Neural crest cell (in vitro differentiated cells): ENCODE data around the gene DLEC1. TPM values are rescaled to one million over a fixed set of nuclear protein-coding genes. Genes with fewer than 3 reads are reported as not detected.

Source experiments
- DNase-seq: peaks from one replicate; pipeline ENCODE4 v3.0.0; 2021; ENCODE audit warnings: low read depth, mixed read lengths, low spot score
- H3K27ac Mint-ChIP-seq: one replicate; pipeline ENCODE4 v1.8.0; 2021; ENCODE audit warnings: mild to moderate bottlenecking, mixed read lengths; ENCODE audit not compliant: unreplicated experiment
- H3K27me3 Mint-ChIP-seq: 2 replicates; pipeline ENCODE4 v1.8.0; 2021; ENCODE audit warnings: low read depth, mild to moderate bottlenecking, mixed read lengths
- H3K36me3 Mint-ChIP-seq: 2 replicates; pipeline ENCODE4 v1.8.0; 2021; ENCODE audit warnings: low read depth, mild to moderate bottlenecking, mixed read lengths
- H3K4me1 Mint-ChIP-seq: 2 replicates; pipeline ENCODE4 v1.8.0; 2021; ENCODE audit warnings: mixed read lengths
- H3K4me3 Mint-ChIP-seq: one replicate; pipeline ENCODE4 v1.8.0; 2021; ENCODE audit warnings: mild to moderate bottlenecking, mixed read lengths
- H3K9me3 Mint-ChIP-seq: 2 replicates; pipeline ENCODE4 v1.8.0; 2021; ENCODE audit warnings: mixed read lengths
- total RNA-seq: library from RNA; stranded (reverse); gene quantifications from 2 replicates; pipeline ENCODE4 v1.2.1, GENCODE V29; 2021
- TF ChIP-seq, protein P1 (sequence below): fragments of 200-600 bp; sonication (generic); conservative IDR thresholded peaks from 2 replicates; pipeline ENCODE4 v1.5.0; 2021; ENCODE audit warnings: antibody characterized with exemption, mild to moderate bottlenecking

The DLEC1 gene
- total RNA-seq, 1 donor from 2014 or later, result 1.3 TPM

DNA sequence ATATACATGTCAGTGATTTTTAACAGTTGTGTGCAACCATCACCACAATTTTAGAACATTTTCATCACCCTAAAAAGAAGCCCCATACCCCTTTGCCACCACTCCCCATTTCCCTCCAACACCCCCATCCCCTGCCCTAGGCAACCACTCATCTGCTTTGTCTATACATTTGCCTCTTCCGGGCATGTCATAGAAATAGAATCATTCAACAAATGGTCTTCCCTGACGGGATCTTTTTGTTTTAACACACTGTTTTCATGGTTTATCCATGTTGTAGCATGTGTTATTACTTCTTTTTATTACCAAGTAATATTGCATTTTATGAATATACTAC is 44.4 kb upstream of the DLEC1 start:
- Mint-ChIP-seq H3K9me3 (no peaks in the 10 kb centered on the region), H3K27me3 (peaks cover 4% of the 10 kb centered on the region), H3K27ac (no peak overlapping the region)

DNA sequence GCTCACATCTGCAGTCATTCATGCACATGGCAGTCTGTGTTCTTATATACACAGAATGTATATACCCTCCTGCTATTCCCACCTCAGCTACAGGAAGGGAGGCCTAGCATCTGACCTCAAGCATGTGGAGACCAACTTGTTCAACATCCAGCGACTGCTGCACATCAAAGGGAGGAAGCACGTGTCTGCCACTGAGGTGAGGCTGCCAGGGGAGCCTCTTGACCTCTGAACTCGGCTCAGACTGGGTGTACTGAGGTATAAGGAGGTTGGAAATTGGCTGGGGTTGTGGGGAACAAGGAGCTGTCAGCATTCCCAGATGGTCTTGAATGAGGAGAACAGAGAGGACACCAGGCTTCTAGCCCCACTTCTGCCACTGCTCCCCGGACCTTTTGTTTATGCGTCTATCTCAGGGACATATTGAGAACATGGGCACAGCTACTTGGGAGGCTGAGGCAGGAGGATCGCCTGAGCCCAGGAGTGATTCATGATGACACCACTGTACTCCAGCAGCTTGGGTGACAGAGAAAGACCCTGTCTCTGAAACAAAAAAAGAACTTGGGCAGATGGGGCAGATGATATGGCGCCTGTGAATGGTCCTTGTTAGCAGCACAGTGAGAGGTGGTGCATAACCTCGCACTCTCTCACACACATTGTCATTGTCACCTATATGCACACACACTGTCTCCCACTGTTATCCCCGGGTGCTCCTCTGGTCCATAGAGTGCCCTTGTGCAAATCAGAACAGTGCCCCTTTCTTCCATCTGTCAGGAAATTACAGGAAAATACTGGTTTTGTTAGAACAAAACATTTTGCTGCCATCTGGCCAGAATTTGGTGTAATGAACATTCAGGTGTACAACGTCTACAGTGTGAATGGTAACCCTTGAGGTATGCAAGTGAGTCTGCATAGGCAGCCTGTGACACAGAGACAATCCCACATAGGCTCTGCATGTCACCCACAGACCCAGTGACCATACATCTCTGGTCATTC is 43.1 kb upstream of the DLEC1 start:
- H3K4me1 Mint-ChIP-seq, result peaks cover 53% of the 10 kb centered on the region
- DNase-seq, result no peak
- no peak overlapping the region for H3K27ac Mint-ChIP-seq
- H3K27me3 Mint-ChIP-seq, result peaks cover 4% of the 10 kb centered on the region
- H3K4me3 Mint-ChIP-seq, result peak overlapping the region; percentile 38
- TF ChIP-seq, protein P1, sequence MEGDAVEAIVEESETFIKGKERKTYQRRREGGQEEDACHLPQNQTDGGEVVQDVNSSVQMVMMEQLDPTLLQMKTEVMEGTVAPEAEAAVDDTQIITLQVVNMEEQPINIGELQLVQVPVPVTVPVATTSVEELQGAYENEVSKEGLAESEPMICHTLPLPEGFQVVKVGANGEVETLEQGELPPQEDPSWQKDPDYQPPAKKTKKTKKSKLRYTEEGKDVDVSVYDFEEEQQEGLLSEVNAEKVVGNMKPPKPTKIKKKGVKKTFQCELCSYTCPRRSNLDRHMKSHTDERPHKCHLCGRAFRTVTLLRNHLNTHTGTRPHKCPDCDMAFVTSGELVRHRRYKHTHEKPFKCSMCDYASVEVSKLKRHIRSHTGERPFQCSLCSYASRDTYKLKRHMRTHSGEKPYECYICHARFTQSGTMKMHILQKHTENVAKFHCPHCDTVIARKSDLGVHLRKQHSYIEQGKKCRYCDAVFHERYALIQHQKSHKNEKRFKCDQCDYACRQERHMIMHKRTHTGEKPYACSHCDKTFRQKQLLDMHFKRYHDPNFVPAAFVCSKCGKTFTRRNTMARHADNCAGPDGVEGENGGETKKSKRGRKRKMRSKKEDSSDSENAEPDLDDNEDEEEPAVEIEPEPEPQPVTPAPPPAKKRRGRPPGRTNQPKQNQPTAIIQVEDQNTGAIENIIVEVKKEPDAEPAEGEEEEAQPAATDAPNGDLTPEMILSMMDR, result no peak
- no peaks in the 10 kb centered on the region for H3K36me3 Mint-ChIP-seq
- no peaks in the 10 kb centered on the region for H3K9me3 Mint-ChIP-seq

More for the DNA sequence above, 44.4 kb upstream of the DLEC1 start:
- H3K4me1 Mint-ChIP-seq, result peaks cover 41% of the 10 kb centered on the region
- DNase-seq, result no peak
- H3K36me3 Mint-ChIP-seq, result no peaks in the 10 kb centered on the region
- peak overlapping the region; percentile 88 for H3K4me3 Mint-ChIP-seq
- TF ChIP-seq, protein P1, result no peak

DNA sequence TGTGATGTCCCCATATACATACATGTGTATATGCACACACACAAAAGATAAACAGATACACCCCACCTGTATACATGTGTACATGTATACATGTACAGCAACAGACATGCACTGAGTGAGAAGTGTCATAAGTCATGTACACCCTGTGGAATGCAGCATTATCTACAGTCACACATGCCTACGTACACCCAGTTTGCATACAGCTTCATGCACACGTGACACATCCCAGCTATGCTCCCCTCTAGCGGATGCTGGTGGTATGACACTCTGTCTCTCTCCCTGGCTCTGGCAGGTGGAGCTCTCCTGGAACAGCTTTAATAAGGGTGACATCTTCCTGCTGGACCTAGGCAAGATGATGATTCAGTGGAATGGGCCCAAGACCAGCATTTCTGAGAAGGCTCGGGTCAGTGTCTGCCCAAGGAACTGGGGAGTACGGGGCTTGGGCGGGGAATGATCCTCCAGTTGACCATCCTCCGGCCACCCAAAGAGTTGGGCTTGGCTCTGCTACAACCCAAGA is 42.2 kb upstream of the DLEC1 start:
- Mint-ChIP-seq H3K27me3 (peaks cover 4% of the 10 kb centered on the region), H3K4me3 (peak overlapping the region; percentile 23), H3K9me3 (no peaks in the 10 kb centered on the region), H3K36me3 (no peaks in the 10 kb centered on the region), H3K27ac (no peak overlapping the region), H3K4me1 (peaks cover 54% of the 10 kb centered on the region)
- TF ChIP-seq, protein P1, result peak; percentile 83
- DNase-seq, result peak; percentile 80

DNA sequence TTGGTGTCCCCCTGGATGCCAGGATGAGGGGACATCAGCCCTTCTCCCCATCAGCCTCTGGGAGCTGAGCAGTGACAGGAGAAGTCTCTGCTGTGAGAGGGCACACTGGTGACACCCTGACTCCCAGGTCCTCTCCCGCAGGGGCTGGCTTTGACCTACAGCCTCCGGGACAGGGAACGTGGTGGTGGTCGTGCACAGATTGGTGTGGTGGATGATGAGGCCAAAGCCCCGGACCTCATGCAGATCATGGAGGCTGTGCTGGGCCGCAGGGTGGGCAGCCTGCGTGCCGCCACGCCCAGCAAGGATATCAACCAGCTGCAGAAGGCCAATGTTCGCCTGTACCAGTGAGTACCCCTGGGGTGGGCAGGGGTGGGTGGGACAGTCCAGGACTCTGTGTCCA is 41.7 kb upstream of the DLEC1 start:
- Mint-ChIP-seq H3K36me3 (no peaks in the 10 kb centered on the region), H3K4me3 (no peak overlapping the region), H3K4me1 (peaks cover 54% of the 10 kb centered on the region), H3K9me3 (no peaks in the 10 kb centered on the region), H3K27me3 (peaks cover under 1% of the 10 kb centered on the region), H3K27ac (no peak overlapping the region)
- TF ChIP-seq, protein P1, result no peak
- DNase-seq, result no peak

DNA sequence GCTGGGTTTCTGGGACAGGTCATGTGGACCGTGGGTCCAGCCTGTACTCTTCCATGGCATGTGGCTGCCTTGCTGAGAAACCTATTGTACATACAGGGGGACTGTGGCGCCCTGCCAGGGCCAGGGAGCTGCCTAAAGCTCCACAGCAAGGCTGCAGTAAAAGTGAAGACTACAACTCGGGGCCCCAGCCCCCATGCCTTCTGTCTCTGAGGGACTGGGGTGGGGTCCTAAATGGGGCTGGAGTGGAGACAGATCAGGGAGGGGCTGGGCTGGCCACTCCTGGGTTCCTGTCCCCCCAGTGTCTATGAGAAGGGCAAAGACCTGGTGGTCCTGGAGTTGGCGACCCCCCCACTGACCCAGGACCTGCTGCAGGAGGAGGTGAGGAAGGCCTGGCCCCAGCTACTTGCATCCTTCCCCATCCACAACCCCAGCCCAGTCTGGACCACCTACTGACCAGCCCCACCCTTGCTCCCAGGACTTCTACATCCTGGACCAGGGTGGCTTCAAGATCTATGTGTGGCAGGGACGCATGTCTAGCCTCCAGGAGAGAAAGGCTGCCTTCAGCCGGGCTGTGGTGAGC is 41.1 kb upstream of the DLEC1 start:
- Mint-ChIP-seq H3K4me1 (peaks cover 54% of the 10 kb centered on the region), H3K4me3 (peak overlapping the region; percentile 66), H3K27ac (no peak overlapping the region), H3K27me3 (no peaks in the 10 kb centered on the region), H3K36me3 (no peaks in the 10 kb centered on the region), H3K9me3 (no peaks in the 10 kb centered on the region)
- TF ChIP-seq, protein P1, result no peak
- no peak for DNase-seq
